WERI-Rb-1 (cell line): ENCODE data around the gene PSMD4.
"Not testable (repeated sequence)": the region's sequence is repeated elsewhere in the genome, so short reads cannot be mapped to it uniquely, and the experiment has no call there.

Experiments
- DNase-seq: peaks from one replicate; pipeline ENCODE4 v3.0.0-alpha.2; 2020
- H3K27ac ChIP-seq: fragments of 250-450 bp; sonication (Bioruptor Pico); 2 replicates; pipeline ENCODE4 v1.5.1; 2020; ENCODE audit warnings: mild to moderate bottlenecking, moderate library complexity
- H3K27me3 ChIP-seq: fragments of 250-450 bp; sonication (Bioruptor Pico); 2 replicates; pipeline ENCODE4 v1.5.1; 2021; ENCODE audit warnings: mild to moderate bottlenecking, low read depth, moderate library complexity; ENCODE audit not compliant: insufficient read depth, severe bottlenecking
- H3K36me3 ChIP-seq: fragments of 250-450 bp; sonication (Bioruptor Pico); 2 replicates; pipeline ENCODE4 v1.5.1; 2020; ENCODE audit warnings: mild to moderate bottlenecking, moderate library complexity
- H3K4me3 ChIP-seq: 2 replicates; pipeline ENCODE4 v1.5.1; 2011; ENCODE audit warnings: low read depth, mild to moderate bottlenecking, control low read depth, low read length
- H3K9me3 ChIP-seq: fragments of 250-450 bp; sonication (Bioruptor Pico); 2 replicates; pipeline ENCODE4 v1.5.1; 2021; ENCODE audit warnings: mild to moderate bottlenecking, moderate library complexity; ENCODE audit not compliant: severe bottlenecking
- TF ChIP-seq, protein P1 (sequence below): IDR thresholded peaks from 2 replicates; pipeline ENCODE4 v1.5.1; 2011; ENCODE audit warnings: low read depth, mild to moderate bottlenecking, control low read depth, inconsistent platforms, low read length

Gene PSMD4

DNA sequence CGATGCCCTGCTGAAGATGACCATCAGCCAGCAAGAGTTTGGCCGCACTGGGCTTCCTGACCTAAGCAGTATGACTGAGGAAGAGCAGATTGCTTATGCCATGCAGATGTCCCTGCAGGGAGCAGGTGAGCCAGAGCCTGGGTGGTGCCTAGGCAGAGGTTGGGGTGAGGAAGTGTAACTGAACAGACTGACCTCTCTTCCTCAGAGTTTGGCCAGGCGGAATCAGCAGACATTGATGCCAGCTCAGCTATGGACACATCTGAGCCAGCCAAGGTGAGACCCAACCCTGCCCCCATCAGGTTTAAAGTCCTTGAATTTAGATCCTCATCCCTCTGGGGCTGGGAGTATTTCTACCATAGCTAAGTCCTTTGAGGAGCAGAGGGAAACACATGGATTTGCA is 11.8 kb downstream of the PSMD4 start:
- Histone ChIP-seq H3K36me3 (peaks cover 97% of the 10 kb centered on the region), H3K9me3 (no peaks in the 10 kb centered on the region), H3K4me3 (no peak overlapping the region), H3K27ac (no peak overlapping the region), H3K27me3 (no peaks in the 10 kb centered on the region)
- no peak for DNase-seq
- TF ChIP-seq, protein P1, sequence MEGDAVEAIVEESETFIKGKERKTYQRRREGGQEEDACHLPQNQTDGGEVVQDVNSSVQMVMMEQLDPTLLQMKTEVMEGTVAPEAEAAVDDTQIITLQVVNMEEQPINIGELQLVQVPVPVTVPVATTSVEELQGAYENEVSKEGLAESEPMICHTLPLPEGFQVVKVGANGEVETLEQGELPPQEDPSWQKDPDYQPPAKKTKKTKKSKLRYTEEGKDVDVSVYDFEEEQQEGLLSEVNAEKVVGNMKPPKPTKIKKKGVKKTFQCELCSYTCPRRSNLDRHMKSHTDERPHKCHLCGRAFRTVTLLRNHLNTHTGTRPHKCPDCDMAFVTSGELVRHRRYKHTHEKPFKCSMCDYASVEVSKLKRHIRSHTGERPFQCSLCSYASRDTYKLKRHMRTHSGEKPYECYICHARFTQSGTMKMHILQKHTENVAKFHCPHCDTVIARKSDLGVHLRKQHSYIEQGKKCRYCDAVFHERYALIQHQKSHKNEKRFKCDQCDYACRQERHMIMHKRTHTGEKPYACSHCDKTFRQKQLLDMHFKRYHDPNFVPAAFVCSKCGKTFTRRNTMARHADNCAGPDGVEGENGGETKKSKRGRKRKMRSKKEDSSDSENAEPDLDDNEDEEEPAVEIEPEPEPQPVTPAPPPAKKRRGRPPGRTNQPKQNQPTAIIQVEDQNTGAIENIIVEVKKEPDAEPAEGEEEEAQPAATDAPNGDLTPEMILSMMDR = no peak

DNA sequence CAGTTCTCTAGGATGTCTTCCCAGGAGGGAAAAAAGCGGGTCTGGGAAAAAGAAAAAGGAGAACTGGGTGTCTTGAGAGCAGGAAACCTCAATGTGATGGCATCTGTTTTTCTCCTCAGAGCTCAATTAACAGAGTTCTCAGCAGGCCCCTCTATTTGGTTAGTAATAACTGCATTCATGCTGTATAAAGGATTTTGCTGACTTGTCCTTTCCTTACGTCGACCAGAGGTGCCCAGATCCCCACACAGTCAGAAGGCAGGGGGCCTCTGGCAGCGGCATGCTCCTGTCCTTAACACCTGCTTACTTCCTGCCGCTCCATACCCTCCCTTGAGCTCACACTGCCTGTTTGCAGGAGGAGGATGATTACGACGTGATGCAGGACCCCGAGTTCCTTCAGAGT is 12.3 kb downstream of the PSMD4 start:
- Histone ChIP-seq H3K4me3 (no peak overlapping the region), H3K27me3 (no peaks in the 10 kb centered on the region), H3K27ac (no peak overlapping the region), H3K36me3 (peaks cover 97% of the 10 kb centered on the region), H3K9me3 (no peaks in the 10 kb centered on the region)
- no peak for DNase-seq
- TF ChIP-seq, protein P1 = no peak

DNA sequence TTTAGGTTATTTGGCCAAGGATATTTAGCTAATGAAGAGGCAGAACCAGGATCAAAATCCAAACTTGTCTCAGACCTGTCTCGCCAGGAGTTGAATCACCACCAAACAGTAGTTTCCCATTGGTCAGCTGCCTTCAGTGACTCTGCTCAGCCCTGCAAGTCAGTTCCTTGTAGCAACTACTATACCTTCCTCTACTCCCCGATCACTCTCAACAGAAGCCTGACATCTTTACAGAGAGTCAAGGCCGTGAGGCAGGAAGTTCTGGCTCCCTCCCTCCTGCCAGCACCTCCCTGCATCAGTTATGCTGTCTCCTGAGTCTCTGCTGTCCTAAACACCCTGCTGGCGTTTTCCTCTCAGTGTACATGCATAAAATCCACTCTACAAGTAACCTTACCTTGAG is 13.2 kb downstream of the PSMD4 start:
- no peaks in the 10 kb centered on the region for H3K27me3 ChIP-seq
- H3K27ac ChIP-seq = no peak overlapping the region
- DNase-seq = no peak
- H3K4me3 ChIP-seq = no peak overlapping the region
- peaks cover 96% of the 10 kb centered on the region for H3K36me3 ChIP-seq
- H3K9me3 ChIP-seq = peaks cover 2% of the 10 kb centered on the region
- TF ChIP-seq, protein P1 = no peak

DNA sequence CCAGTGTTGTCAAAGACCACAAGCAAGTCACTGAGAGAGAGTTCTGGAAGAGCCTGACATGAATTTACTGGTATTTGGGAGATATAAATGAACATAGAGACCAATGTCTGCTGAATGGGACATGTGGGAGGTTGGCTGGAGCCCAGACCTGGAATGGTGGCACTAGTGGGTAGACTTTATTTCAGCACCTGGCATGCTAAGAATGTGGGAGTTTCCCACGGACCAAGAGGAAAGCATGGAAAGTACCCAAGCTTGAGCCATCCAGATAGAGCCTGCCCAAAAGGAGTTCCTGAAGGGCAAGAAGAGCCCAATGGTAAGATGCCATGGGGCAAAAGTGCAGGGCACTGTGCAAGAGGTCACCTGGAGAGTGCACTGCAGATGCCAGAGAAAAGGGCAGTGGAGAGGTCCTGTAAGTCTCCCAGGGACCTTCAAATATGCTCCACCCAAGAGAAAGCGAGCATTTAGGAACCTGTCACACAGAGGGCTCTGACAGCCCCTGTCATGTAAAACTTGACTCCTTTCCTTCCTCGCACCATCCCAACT is 19.5 kb downstream of the PSMD4 start:
- TF ChIP-seq, protein P1 = no peak
- Histone ChIP-seq H3K4me3 (no peak overlapping the region), H3K36me3 (peaks cover 50% of the 10 kb centered on the region), H3K27ac (no peak overlapping the region), H3K27me3 (no peaks in the 10 kb centered on the region), H3K9me3 (peaks cover 4% of the 10 kb centered on the region)
- no peak for DNase-seq

DNA sequence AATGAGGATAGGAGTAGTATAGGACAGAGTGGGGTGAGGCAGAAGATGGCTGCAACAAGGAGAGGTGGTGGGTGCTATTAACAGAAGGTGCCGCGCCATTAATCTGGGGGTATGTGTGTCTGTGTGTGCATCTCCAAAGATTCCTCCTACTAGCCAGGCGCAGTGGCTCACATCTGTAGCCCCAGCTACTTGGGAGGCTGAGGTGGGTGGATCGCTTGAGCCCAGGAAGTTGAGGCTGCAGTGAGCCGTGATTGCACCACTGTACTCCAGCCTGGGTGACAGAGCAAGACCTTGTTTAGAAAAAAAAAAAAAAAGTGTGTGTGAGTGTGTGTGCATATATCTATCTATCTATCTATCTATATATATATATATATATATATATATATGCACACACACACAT is 20.8 kb downstream of the PSMD4 start:
- not testable (repeated sequence) for DNase-seq, H3K27me3 ChIP-seq, H3K9me3 ChIP-seq, H3K27ac ChIP-seq, H3K4me3 ChIP-seq
- H3K36me3 ChIP-seq = peaks cover 47% of the 10 kb centered on the region

DNA sequence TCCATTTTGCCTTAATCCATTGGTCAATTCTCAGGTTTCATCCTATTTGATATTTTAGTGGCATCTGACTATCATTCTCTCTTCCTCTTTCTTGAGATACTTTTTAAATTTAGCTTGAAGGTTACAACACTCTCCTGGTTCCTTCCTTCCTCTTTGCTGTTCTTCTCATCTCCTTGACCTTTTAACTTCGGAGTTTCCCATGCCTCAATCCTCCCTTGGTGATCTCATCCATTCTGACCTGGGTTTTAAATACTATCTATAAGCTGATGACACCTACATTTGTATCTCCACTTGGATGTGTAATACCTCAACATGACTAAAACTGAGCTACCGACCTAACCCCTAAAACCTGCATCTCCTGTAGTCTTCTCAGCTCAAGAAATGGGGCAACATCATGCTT is 22.7 kb downstream of the PSMD4 start:
- peaks cover 34% of the 10 kb centered on the region for H3K36me3 ChIP-seq
- no peak for DNase-seq
- no peak overlapping the region for H3K27ac ChIP-seq
- TF ChIP-seq, protein P1 = no peak
- H3K4me3 ChIP-seq = no peak overlapping the region
- no peaks in the 10 kb centered on the region for H3K27me3 ChIP-seq
- H3K9me3 ChIP-seq = peaks cover 4% of the 10 kb centered on the region
